ENCODE data around the gene TTC23. TPM values are rescaled to one million over a fixed set of nuclear protein-coding genes. Genes with fewer than 3 reads are reported as not detected.

The TTC23 gene
- total and polyA plus RNA-seq, 9 of the 15 experiments (the other 6 are each of a cell fraction or from before 2014, with no cell fraction given) = 0.41 to 4.5 (median 2.5) TPM

DNA sequence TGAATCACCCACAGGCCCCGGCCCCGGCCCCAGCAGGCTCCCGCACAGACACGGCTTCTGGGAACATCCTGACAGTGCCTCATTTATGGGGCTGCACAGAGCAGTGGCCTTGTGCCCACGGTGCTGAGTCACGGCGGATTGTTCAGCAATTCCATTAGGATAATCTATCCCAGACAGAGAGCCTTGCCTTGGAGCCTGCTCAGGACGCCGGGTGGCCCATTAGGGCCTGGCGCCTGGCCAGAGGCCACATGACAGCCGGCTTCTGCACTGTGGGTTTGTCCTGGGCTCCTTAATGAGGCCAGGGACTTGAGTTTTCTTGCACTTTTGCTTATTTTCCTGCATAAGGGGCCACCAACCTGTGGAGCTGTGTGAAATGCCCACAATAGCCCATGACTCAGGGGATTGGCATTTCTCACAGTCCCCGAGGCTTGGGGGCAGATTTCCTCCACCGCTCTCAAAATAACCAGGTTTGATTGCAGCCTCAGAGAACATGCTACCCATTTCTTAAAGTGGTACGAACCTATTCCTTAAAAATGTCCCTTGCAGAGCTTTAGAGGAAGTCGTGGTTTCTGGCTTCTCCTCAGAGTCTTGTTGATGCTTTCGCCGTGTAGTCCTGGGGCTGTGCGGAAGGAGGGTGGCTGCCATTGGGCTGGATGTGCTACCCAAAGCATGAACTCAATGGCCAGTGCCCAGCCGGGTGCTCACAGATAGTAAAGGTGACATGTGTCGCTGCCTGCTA is 125.5 kb downstream of the TTC23 start (continued):
- TF ChIP-seq NFE2 (IDR thresholded peaks at IDR 0.05; ENCODE audit: low read depth) (peak; percentile 31; the same call in 1 of the 2 replicates), FOSL1 (tag; conservative IDR thresholded peaks at IDR 0.05) (peak; percentile 37; the same call in 1 of the 2 replicates), MAFG (tag; conservative IDR thresholded peaks at IDR 0.05) (peak; percentile 56), ZNF316 (IDR thresholded peaks at IDR 0.05) (peak; percentile 21; the same call in 1 of the 2 replicates), ZNF830 (CRISPR knock-in tag; IDR thresholded peaks at IDR 0.05) (no peak), USF2 (CRISPR knock-in tag; IDR thresholded peaks at IDR 0.05) (0 out of 2 replicates have a peak, but pooled peaks have one; percentile 12), ESRRB (CRISPR knock-in tag; IDR thresholded peaks at IDR 0.05; ENCODE audit: borderline replicate concordance) (no peak), SAFB (IDR thresholded peaks at IDR 0.05; ENCODE audit: borderline replicate concordance, low read depth, low read length) (no peak), CREB5 (CRISPR knock-in tag; IDR thresholded peaks at IDR 0.05) (no peak), NFIC (IDR thresholded peaks at IDR 0.05) (peak; percentile 84), C11orf30 (IDR thresholded peaks at IDR 0.05; ENCODE audit: low read depth) (peak; percentile 36; the same call in 1 of the 2 replicates), RNF2 (IDR thresholded peaks at IDR 0.05) (no peak)

Measured in K562 (cell line).